Caki2 (cell line): ENCODE data around the gene RAI14. TPM values are rescaled to one million over a fixed set of nuclear protein-coding genes. Genes with fewer than 3 reads are reported as not detected.

Experiments
- DNase-seq: peaks from one replicate; pipeline ENCODE4 v3.0.0-alpha.2; 2015; ENCODE audit warnings: low read depth
- in situ Hi-C: cut with HindIII; loops from 2 replicates; pipeline ENCODE4 v1.10.0; 2016; ENCODE audit warnings: low sequenced_read_pairs, low pct_unique_long_range_greater_than_20kb, mixed read lengths
- total RNA-seq: library from RNA; depleted of rRNA; stranded (reverse); fragments of >200 nt; shearing (Covaris generic); gene quantifications from 2 replicates; pipeline ENCODE4 v1.2.3, GENCODE V29; 2014; ENCODE audit warnings: low replicate concordance; rRNA removed

RAI14 gene
- total RNA-seq, 1 experiment from 2014 or later: 53.9 TPM

DNA sequence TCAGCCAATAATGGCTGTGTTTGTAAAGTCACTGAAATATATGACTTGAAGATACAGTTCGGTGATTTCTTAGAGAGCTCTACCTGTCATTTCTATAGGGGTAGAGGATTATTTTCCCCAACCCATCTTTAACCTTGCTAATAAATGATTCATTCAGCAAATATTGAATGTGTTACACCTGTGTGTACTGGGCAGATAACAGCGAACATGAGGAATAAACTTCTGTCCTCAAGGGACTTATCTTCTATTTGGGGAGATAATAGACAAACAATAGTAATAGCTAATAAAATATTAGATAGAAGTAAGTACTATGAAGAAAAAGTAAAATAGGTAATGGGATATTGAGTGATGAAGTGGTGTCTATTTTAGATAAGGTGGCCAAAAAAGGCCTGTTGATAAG lies 192.1 kb downstream of the RAI14 start:
- in situ Hi-C loops: no loop called here
- no peak for DNase-seq

DNA sequence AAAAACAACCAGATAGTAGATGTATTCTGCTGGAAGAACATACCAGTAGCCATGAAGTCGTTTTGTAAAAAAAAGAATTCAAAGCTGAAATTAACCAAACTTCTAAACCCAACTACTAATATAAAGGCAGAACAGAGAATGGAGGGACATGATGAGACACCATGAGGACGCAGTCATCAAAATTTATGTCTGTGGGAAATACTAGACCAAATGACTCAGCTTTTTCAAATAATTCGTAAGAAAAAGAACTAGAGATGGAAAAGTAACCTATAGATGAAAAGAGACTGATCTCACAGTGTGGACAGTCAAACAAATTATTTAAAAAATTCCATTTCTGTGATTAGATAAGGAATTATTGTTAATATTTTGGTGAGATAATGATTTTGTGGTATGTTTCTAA lies 193.1 kb downstream of the RAI14 start:
- in situ Hi-C loops: no loop called here
- DNase-seq: no peak

DNA sequence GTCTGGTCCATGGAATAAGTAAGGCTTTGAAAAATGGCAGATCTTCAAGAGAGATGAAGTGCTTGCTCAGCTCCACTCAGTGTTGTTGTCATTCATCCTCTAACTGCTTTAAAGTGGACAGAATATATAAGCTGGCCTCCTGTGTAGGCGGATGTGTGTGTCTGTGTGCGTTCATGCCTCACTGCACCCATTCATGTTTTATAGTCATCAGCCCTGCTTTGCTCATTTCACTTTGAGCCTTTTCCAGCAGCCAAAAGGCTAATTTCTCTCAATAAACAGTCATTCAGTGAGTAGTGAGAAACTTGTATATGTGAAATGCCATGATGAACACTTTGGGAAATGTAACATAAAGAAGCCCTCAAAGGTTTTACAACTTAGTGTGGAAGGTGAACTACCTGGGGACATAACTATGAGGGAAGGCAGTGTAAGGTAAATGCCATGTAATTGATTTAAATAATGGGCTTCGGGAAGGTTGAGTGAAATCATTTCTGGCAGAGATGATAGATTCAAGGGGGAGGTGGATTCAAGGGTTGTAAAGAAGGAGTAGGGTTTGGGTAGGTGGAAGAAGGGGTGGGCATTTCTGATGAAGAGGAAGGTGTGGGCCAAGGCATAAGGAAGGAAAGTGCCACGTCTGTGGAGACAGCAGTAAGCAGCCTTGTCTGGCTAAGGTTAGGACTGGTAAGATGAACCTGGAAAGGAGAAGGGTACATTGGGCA lies 198.5 kb downstream of the RAI14 start:
- in situ Hi-C loops: no loop called here
- peak; percentile 28 for DNase-seq

DNA sequence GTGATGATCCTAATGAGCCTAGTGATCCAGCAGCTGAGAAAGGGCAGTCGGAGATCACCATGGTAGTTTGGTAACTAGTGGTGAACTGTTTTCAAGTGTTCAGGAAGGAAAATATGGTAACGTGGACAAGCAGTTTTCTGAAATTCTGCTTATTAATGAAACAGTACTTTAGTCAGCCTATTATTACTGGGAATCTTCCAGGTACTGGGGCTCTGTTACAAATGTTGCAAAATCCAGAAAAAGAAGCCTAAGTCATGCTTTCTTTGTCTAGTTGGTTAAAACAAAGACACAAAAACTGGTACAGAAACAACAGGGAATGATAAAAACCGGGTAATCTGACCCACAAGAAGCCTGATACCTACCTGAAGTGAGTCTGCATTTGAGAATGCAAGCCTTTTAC lies 201.0 kb downstream of the RAI14 start:
- no peak for DNase-seq
- in situ Hi-C loops: no loop called here

DNA sequence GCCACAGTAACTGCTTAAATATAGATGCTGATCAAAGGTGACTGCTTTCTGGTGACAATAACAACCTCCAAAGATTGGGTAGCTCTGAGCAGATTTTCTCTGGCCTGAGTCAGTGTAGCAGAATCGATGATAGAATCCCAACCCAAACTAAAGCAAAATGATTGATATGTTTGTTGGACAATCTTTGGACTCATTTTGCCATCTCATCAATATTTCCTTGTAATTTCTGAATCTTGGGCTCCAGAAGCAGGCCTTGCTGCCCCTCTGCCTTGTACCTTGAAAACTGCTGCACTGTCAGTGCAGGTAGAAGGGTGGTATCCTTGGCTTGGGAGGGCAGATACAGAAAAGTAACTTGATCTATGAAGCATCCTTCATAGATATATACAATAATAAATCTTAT lies 201.8 kb downstream of the RAI14 start:
- DNase-seq: no peak
- in situ Hi-C loops: no loop called here

DNA sequence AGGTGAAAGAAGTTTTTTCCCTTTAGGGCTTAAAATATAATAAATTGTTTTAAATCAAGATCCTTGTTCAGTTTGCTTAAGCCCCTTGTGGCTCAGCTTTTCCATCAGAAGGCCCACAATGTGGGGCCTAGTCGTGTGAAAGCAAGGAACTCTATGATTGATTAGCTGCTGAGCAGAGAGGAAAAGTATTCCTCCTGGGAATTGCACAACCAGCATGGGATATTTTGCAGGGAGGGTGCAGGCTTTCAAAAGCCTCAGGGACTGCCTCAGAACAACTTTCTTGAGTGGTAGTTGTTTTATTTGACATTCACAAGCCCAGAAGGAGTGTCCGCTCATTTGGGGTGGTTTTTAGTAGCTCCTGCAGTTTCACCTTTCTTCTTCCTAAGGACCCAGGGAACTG lies 202.7 kb downstream of the RAI14 start:
- in situ Hi-C loops: no loop called here
- no peak for DNase-seq

DNA sequence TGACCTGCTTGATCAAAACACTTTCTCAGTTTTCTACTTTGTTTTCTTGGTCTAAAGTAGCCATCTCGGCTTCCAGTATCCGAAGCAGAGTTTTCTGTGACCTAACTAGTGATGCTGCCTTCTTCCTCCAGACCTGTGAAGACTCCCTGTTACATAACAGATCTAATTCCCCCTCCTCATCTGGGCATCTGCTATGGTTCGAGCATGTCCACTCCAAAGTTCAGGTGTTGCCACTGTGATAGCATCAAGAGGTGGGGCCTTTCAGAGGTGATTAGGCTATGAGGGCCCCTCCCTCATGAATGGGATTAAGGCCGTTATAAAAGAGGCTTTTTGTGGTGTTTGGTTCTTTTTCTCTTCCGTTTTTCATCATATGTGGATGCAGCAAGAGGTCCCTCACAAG lies 203.1 kb downstream of the RAI14 start:
- in situ Hi-C loops: no loop called here
- DNase-seq: no peak

DNA sequence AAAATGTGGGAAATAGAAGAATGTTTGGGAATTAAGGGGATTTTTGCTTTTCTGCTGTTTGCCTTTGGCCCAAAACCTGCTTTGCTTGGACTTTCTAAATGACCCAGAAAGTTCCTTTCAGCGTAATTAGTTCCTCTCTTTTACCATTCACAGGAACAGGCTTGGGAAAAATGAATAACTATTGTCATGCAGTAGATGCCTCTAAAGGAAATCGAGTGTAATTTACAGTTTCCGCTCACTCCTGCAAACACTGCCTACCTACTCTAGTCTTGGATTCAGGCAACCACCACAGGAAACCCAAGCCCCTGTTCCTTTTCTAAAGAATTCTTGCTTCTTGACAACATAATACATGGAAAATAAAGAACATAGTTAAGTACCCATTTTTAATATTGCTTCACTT lies 207.8 kb downstream of the RAI14 start:
- in situ Hi-C loops: no loop called here
- no peak for DNase-seq

DNA sequence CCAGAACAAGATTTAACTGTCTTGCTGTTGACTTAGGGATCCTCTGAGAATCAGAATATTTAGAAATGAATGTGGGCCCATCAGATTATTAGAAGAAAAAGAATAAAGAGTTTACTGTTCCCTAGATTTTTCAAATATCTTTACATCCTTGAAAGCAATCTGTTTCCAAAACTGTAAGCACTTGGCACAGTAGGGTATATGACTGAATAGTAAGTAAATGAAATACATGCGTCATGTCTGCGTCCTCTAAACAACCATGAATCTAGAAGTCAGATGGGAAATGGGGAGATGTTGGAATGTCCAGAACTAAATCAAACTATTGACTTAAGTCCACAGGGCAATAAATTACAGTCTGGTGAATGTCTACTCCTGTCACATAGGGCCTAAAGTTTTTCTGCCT lies 209.0 kb downstream of the RAI14 start:
- in situ Hi-C loops: no loop called here
- DNase-seq: no peak

DNA sequence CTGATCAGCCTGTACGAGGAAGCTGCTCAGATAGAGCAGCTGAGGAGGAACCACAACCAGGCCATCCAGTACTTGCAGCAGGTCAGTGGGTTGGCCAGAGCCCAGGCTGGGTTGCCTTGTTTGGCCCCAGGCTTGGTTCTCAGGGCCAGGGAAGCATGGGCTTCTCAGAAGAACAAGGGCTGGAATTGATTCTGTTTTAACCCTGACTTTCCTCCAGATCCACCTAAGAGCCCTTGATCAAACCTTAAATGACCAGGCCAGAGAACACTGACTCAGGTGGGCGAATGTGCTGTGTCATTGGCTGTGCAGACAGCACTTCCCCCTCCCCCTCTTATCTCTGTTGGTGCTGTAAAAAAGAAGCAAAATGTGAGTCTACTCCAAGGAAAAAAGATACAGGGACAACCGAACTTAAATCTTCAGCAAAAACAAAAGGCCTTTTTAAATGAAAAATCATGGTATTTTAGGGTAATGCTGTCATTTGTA lies 210.9 kb downstream of the RAI14 start:
- in situ Hi-C loops: no loop called here
- no peak for DNase-seq

DNA sequence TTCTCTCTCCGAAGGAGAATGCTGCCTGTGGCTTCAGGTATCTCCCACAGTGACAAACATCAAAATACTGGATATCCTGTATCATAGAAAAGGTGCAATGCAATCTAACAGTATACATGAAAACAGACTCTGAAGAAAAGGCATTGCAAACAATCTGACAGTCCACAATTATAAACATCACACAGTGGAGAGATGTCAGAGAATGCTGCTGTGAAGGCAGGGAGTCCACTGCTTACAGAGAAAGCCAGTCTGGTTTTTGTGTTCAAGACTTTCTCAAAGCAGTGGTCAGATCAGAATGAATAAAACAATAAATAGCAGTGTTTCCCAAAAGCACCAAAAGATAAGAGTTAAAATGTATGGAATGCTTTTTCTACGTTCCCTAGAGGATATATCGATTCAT lies 211.5 kb downstream of the RAI14 start:
- DNase-seq: no peak
- in situ Hi-C loops: no loop called here

DNA sequence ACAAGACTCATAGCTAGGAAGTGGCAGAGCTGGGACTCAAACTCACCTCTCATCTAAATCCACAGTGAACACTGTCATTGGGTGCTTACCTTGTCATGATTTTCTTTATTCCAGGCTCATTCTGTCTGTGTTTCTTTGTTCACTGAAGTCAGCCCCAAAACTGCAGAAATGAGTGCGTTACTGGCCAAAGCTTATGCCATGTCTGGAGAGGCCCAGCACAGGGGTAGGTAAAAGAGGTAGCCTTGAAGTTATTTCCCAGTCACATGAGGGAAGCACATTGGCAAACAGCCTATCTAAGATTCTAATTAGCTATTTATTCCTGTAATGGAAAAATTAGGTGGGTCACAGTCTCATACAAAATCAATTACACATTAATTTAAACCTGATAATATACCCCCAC lies 212.7 kb downstream of the RAI14 start:
- in situ Hi-C loops: no loop called here
- DNase-seq: no peak

DNA sequence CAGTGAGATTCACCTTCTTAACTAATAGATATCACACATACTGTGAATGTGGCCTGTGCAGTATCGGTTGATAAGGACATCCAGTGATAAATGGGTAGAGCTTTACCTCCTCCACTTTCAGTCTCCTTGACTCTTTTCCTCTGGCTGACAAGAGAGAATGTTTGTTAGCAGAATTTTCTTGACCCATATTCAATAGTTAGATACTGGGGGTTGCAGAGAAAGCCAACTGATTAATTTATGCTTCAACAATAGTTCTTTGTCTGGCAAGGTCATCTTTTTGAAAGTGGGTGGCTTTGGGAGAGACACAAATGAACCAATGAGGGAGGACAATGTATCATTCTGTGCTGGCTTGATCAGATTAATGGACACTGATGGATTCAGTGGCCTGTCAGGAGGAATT lies 213.1 kb downstream of the RAI14 start:
- no peak for DNase-seq
- in situ Hi-C loops: no loop called here

DNA sequence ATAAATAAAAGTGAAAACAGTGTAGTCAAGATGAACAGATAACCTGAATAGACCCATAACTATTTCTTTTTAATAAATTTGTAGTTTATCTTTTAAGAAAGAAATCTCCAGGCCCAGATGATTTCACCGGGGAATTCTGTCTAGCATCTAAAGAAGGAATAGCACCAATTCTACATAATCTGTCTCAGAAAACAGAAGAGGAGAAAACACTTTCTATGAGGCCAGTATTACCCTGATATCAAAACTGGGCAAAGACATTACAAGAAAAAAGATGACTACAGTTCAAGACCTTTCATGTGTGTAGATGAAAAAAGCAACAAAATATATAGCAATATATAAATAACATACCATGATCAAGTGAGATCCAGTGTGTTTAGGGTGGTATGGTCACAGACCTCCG lies 214.3 kb downstream of the RAI14 start:
- in situ Hi-C loops: no loop called here

DNA sequence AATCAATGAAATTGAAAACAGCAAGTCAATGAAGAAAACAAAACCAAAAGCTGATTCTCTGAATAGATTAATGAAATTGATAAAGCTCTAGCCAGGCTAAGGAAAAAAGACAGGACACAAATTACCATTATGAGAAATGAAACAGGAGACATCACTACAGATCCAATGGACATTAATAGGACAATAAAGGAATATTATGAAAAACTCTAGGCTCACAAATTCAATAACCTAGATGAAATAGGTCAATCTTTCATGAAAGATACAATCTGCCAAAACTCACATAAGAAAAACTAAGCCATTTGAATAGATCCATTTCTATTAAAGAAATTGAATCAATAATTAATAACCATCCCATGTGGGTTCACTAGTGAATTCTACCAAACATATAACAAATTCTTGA lies 220.1 kb downstream of the RAI14 start:
- in situ Hi-C loops: no loop called here
- DNase-seq: no peak

More for the DNA sequence above, 214.3 kb downstream of the RAI14 start:
- DNase-seq: no peak

DNA sequence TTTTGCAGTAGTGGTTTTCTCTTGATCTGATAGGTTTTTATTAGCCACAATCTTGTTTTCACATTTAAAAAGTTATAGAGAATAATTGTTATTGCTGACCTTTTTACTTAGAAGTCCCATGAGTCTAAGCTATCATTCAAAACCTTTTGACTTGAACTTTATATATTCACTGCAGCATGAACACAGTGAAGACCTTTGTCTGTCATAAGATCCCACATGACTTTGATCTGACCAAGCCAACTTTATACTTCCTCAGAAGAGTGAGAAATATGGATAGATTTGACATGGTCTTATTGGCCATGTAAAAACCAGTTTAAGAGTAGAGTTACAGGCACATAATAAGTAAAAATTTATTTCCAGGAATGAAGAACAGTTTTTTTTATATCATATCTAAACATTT lies 225.1 kb downstream of the RAI14 start:
- in situ Hi-C loops: no loop called here
- no peak for DNase-seq

Other genes starting within 250 kb of the RAI14 start
- 0.74 TPM in 1 of 2 replicates, not detected in the other for gene TTC23L, start 182.8 kb downstream of the RAI14 start, total RNA-seq